GM23338 (cell line): ENCODE results near the gene DIP2C. TPM values are rescaled to one million over a fixed set of nuclear protein-coding genes. Genes with fewer than 3 reads are reported as not detected.

Source experiments
- ATAC-seq: fragments of 200-7000 bp; cut with Tn5 transposase; 3 replicates; pipeline ENCODE4 v1.9.1; 2020
- DNase-seq: peaks from one replicate; pipeline ENCODE4 v3.0.0-alpha.2; 2015; ENCODE audit warnings: low spot score
- H2AFZ ChIP-seq: fragments of 200-600 bp; sonication (generic); 2 replicates; pipeline ENCODE4 v1.8.0; 2016; ENCODE audit warnings: antibody characterized with exemption, mild to moderate bottlenecking, moderate library complexity
- H3F3A ChIP-seq: fragments of 200-600 bp; sonication (generic); replicated peaks from 2 replicates; pipeline ENCODE4 v1.8.0; 2017; ENCODE audit warnings: antibody characterized with exemption, mixed run types, low read depth
- H3K27ac ChIP-seq: fragments of 200-600 bp; sonication (generic); 2 replicates; pipeline ENCODE4 v1.6.1; 2016; ENCODE audit warnings: low read depth
- H3K27me3 ChIP-seq: fragments of 200-600 bp; sonication (generic); 2 replicates; pipeline ENCODE4 v1.8.0; 2016; ENCODE audit warnings: mild to moderate bottlenecking, mixed run types, moderate library complexity; ENCODE audit not compliant: insufficient read depth
- H3K36me3 ChIP-seq: fragments of 200-600 bp; sonication (generic); 2 replicates; pipeline ENCODE4 v1.8.0; 2016; ENCODE audit warnings: mild to moderate bottlenecking; ENCODE audit not compliant: insufficient read depth
- H3K4me1 ChIP-seq: fragments of 200-600 bp; sonication (generic); 2 replicates; pipeline ENCODE4 v1.8.0; 2016; ENCODE audit warnings: mild to moderate bottlenecking, moderate library complexity; ENCODE audit not compliant: insufficient read depth
- H3K4me2 ChIP-seq: fragments of 200-600 bp; sonication (generic); 2 replicates; pipeline ENCODE4 v1.7.1; 2017; ENCODE audit warnings: mixed run types
- H3K4me3 ChIP-seq: fragments of 200-600 bp; sonication (generic); 2 replicates; pipeline ENCODE4 v1.6.1; 2016; ENCODE audit warnings: mixed run types
- H3K79me2 ChIP-seq: fragments of 200-600 bp; sonication (generic); replicated peaks from 2 replicates; pipeline ENCODE4 v1.8.0; 2017; ENCODE audit warnings: mild to moderate bottlenecking; ENCODE audit not compliant: insufficient read depth
- H3K9me2 ChIP-seq: fragments of 200-600 bp; sonication (generic); 2 replicates; pipeline ENCODE4 v1.8.0; 2017; ENCODE audit not compliant: insufficient read depth
- H4K20me1 ChIP-seq: fragments of 200-600 bp; sonication (generic); replicated peaks from 2 replicates; pipeline ENCODE4 v1.8.0; 2017; ENCODE audit warnings: mild to moderate bottlenecking; ENCODE audit not compliant: insufficient read depth
- H3K27ac Mint-ChIP-seq: 2 replicates; pipeline ENCODE4 v1.8.0; 2020; ENCODE audit warnings: inconsistent platforms, mild to moderate bottlenecking, moderate library complexity, mixed read lengths
- H3K27me3 Mint-ChIP-seq: 3 replicates; pipeline ENCODE4 v1.8.0; 2022; ENCODE audit warnings: low read depth, mild to moderate bottlenecking, moderate library complexity, mixed read lengths, inconsistent platforms; ENCODE audit not compliant: insufficient read depth, poor library complexity
- H3K36me3 Mint-ChIP-seq: 3 replicates; pipeline ENCODE4 v1.8.0; 2021; ENCODE audit warnings: low read depth, mild to moderate bottlenecking, inconsistent platforms, moderate library complexity, mixed read lengths
- H3K4me1 Mint-ChIP-seq: 3 replicates; pipeline ENCODE4 v1.8.0; 2020; ENCODE audit warnings: mild to moderate bottlenecking, inconsistent platforms, mixed read lengths
- H3K4me3 Mint-ChIP-seq: 3 replicates; pipeline ENCODE4 v1.8.0; 2021; ENCODE audit warnings: moderate library complexity, mild to moderate bottlenecking, inconsistent platforms, mixed read lengths
- H3K9me3 Mint-ChIP-seq: 3 replicates; pipeline ENCODE4 v1.8.0; 2020; ENCODE audit warnings: moderate library complexity, mild to moderate bottlenecking, inconsistent platforms, mixed read lengths
- CREB1 ChIP-seq: fragments of 250-450 bp; sonication (Bioruptor Pico); IDR thresholded peaks from 2 replicates; pipeline ENCODE4 v1.5.0; 2020; ENCODE audit warnings: low read depth, mild to moderate bottlenecking, moderate library complexity
- EZH2 ChIP-seq: fragments of 200-600 bp; sonication (generic); IDR thresholded peaks from one replicate; pipeline ENCODE4 v1.8.0; 2017; ENCODE audit warnings: antibody characterized with exemption, mild to moderate bottlenecking, low read depth; ENCODE audit not compliant: unreplicated experiment
- JUNB ChIP-seq: IDR thresholded peaks from one replicate; pipeline ENCODE4 v1.6.1; 2016; ENCODE audit warnings: antibody characterized with exemption; ENCODE audit not compliant: unreplicated experiment
- NANOG ChIP-seq: IDR thresholded peaks from 2 replicates; pipeline ENCODE4 v1.6.1; 2016; ENCODE audit warnings: antibody characterized with exemption, borderline replicate concordance
- ZNF114 ChIP-seq: fragments of 250-450 bp; sonication (Bioruptor Pico); IDR thresholded peaks from 2 replicates; pipeline ENCODE4 v1.5.0; 2020; ENCODE audit warnings: mild to moderate bottlenecking, moderate library complexity
- ZNF331 ChIP-seq: fragments of 250-450 bp; sonication (Bioruptor Pico); IDR thresholded peaks from 2 replicates; pipeline ENCODE4 v1.5.0; 2020; ENCODE audit warnings: low read depth, mild to moderate bottlenecking, moderate library complexity
- polyA plus RNA-seq: library from polyadenylated mRNA; unstranded; fragments of >200 nt; fragmentation: Nextera tagmentation; extraction: Ambion mirVana; gene quantifications from 2 replicates; pipeline ENCODE4 v1.2.1, GENCODE V29; 2016
- total RNA-seq: library from RNA; depleted of rRNA; stranded (reverse); fragments of >200 nt; shearing (Covaris generic); gene quantifications from 2 replicates; pipeline ENCODE4 v1.2.3, GENCODE V29; 2014
- TF ChIP-seq, protein P1 (sequence below): IDR thresholded peaks from 2 replicates; pipeline ENCODE4 v1.6.1; 2016; ENCODE audit warnings: antibody characterized with exemption
- TF ChIP-seq, protein P2 (sequence below), 2 experiments: fragments of 200-600 bp in 1 of 2; sonication (generic) in 1 of 2; conservative IDR thresholded peaks; 2 replicates each; pipeline versions ENCODE4 v1.5.1 to v1.6.1; 2016 to 2017; ENCODE audit warnings: antibody characterized with exemption in 2 of 2, low read depth in 2 of 2, mild to moderate bottlenecking in 2 of 2, moderate library complexity in 1 of 2

The DIP2C gene
- total and polyA plus RNA-seq, 2 experiments from 2014 or later, result 5.1 to 7.7 TPM

DNA sequence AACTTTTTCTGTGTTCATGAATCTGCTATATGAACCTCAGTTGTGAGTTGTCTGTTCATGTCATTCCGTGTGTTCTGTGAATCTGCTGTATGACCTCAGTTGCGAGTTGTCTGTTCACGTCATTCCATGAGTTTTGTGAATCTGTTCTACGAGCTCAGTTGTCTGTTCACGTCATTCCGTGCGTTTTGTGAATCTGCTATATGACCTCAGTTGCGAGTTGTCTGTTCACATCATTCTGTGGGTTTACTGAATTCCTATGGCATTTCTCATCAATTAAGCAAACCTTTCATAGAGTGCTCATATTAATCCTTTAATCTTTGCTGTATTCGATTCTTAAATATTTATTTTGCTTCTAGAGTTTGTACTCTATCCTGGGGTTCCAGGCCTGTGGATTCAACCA lies 150.6 kb downstream of the DIP2C start:
- Mint-ChIP-seq H3K27ac (no peak overlapping the region), H3K9me3 (no peaks in the 10 kb centered on the region), H3K36me3 (no peaks in the 10 kb centered on the region), H3K4me1 (peaks cover 14% of the 10 kb centered on the region), H3K27me3 (peaks cover 7% of the 10 kb centered on the region), H3K4me3 (no peak overlapping the region)
- no peak overlapping the region for H3K27ac ChIP-seq
- no peak overlapping the region for H2AFZ ChIP-seq
- no peak overlapping the region for H3K4me2 ChIP-seq
- H4K20me1 ChIP-seq, result no peaks in the 10 kb centered on the region
- no peaks in the 10 kb centered on the region for H3K36me3 ChIP-seq
- no peaks in the 10 kb centered on the region for H3F3A ChIP-seq
- H3K4me1 ChIP-seq, result no peaks in the 10 kb centered on the region
- DNase-seq (no peak), ATAC-seq (no peak)
- H3K9me2 ChIP-seq, result no peaks in the 10 kb centered on the region
- no peaks in the 10 kb centered on the region for H3K27me3 ChIP-seq
- no peak for TF ChIP-seq CREB1 (CRISPR knock-in tag)
- no peak for TF ChIP-seq JUNB
- TF ChIP-seq, protein P1, sequence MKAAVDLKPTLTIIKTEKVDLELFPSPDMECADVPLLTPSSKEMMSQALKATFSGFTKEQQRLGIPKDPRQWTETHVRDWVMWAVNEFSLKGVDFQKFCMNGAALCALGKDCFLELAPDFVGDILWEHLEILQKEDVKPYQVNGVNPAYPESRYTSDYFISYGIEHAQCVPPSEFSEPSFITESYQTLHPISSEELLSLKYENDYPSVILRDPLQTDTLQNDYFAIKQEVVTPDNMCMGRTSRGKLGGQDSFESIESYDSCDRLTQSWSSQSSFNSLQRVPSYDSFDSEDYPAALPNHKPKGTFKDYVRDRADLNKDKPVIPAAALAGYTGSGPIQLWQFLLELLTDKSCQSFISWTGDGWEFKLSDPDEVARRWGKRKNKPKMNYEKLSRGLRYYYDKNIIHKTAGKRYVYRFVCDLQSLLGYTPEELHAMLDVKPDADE, result no peak
- no peak overlapping the region for H3K4me3 ChIP-seq
- H3K79me2 ChIP-seq, result 0 out of 2 replicates have a peak, but pooled peaks cover 6% of the 10 kb centered on the region

DNA sequence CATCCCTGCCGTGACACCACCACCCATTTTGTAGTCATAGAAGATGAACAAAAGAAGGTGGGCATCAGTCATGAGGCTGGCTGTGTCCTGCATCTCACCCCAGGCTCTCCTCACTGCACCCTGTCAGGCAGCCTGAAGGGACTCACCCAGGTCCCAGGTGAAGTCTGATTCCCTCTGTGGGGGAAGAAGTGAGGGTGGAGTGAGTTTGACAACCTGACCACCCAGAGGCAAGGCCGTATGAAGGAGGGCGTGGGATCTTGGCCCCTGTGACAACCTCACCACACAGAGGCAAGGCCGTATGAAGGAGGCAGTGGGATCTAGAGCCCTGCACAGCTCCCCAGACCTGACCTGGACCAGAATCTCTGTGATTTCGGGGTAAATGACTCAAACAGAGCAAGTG lies 152.5 kb downstream of the DIP2C start:
- Histone ChIP-seq H3K9me2 (no peaks in the 10 kb centered on the region), H3F3A (no peaks in the 10 kb centered on the region), H3K27ac (no peak overlapping the region), H3K4me3 (no peak overlapping the region), H3K27me3 (no peaks in the 10 kb centered on the region), H3K4me2 (no peak overlapping the region), H3K36me3 (no peaks in the 10 kb centered on the region), H3K79me2 (0 out of 2 replicates have a peak, but pooled peaks cover 3% of the 10 kb centered on the region), H4K20me1 (no peaks in the 10 kb centered on the region; the same call in 1 of the 2 replicates), H3K4me1 (no peaks in the 10 kb centered on the region), H2AFZ (no peak overlapping the region)
- Mint-ChIP-seq H3K4me3 (no peak overlapping the region), H3K9me3 (no peaks in the 10 kb centered on the region), H3K4me1 (peaks cover 11% of the 10 kb centered on the region), H3K27me3 (peaks cover 13% of the 10 kb centered on the region), H3K27ac (no peak overlapping the region), H3K36me3 (no peaks in the 10 kb centered on the region)
- DNase-seq (no peak), ATAC-seq (no peak)
- TF ChIP-seq ZNF114 (CRISPR knock-in tag) (no peak), EZH2 (no peak), ZNF331 (CRISPR knock-in tag) (no peak), NANOG (no peak)
- TF ChIP-seq, protein P2, sequence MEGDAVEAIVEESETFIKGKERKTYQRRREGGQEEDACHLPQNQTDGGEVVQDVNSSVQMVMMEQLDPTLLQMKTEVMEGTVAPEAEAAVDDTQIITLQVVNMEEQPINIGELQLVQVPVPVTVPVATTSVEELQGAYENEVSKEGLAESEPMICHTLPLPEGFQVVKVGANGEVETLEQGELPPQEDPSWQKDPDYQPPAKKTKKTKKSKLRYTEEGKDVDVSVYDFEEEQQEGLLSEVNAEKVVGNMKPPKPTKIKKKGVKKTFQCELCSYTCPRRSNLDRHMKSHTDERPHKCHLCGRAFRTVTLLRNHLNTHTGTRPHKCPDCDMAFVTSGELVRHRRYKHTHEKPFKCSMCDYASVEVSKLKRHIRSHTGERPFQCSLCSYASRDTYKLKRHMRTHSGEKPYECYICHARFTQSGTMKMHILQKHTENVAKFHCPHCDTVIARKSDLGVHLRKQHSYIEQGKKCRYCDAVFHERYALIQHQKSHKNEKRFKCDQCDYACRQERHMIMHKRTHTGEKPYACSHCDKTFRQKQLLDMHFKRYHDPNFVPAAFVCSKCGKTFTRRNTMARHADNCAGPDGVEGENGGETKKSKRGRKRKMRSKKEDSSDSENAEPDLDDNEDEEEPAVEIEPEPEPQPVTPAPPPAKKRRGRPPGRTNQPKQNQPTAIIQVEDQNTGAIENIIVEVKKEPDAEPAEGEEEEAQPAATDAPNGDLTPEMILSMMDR (conservative IDR thresholded peaks at IDR 0.05; ENCODE audit: low read depth in 2 of 2), result no peak
- TF ChIP-seq, protein P1, result no peak
